Stimulated activated CD4-positive, alpha-beta T cell treated with anti-CD3 and anti-CD28 coated beads, Interleukin-1b, Interleukin-23, amount 100 ng/mL, for 1 hour (primary cell): ENCODE data around the gene HARBI1.
"Not testable (repeated sequence)": the region's sequence is repeated elsewhere in the genome, so short reads cannot be mapped to it uniquely, and the experiment has no call there.

ENCODE experiments used
- DNase-seq, 2 donors: peaks; one replicate each; pipeline ENCODE4 v3.0.0-alpha.2; 2020; ENCODE audit warnings: low read depth in 2 of 2

Gene HARBI1

DNA sequence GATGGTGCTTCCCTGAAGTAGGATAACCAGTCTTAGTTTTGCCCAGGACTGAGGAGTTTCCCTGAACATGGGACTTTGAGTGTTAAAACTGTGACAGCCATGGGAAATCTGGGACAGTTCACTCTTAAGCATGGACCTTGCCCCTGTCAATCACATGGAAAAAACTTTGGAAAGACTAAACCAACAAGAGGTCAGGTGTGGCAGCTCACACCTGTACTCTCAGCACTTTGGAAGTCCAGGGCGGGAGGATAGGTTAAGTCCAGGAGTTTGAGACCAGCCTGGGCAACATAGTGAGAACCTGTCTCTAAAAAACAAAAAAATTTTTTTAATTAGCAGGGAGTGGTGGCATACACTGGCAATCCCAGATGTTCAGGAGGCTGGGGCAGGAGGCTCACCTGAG is 19.9 kb downstream of the HARBI1 start:
- no peak for DNase-seq

GRCh38 chr11:46594785-46595184 is 22.2 kb downstream of the HARBI1 start:
- no peak for DNase-seq

- DNase-seq = no peak
These were observed 22.7 kb downstream of the HARBI1 start for GRCh38 chr11:46594374-46594700.

- peak; percentile 53 to 70 for DNase-seq
These were observed 23.3 kb downstream of the HARBI1 start, which contains the start of gene AMBRA1 for GRCh38 chr11:46593550-46594373. Gene AMBRA1 (minus strand): TSS chr11:46594023. CDS start chr11:46548380, 45,643 bp downstream.

- no peak for DNase-seq
These were observed 26.1 kb downstream of the HARBI1 start for GRCh38 chr11:46590740-46591605.

DNA sequence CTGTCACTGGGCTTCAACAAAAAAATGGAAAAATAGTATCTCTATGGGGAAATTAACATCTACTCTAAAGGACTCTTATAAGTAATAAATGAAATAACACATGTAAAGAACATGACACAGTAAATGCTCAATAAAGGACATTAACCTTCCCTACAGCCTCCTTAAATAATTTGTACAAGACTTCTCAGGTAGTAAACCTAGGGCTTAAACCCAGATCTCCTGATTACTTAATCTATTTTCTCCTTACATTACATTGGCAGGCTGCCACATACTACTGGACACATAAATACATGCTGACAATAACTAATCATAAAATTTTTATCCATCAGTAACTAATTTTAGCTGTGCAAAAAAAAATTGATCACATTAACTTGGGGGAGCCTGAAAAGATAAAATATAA is 28.1 kb downstream of the HARBI1 start:
- DNase-seq = no peak

GRCh38 chr11:46588131-46588530 is 28.9 kb downstream of the HARBI1 start:
- DNase-seq = no peak

GRCh38 chr11:46583513-46583912 is 33.5 kb downstream of the HARBI1 start:
- not testable (repeated sequence) for DNase-seq

GRCh38 chr11:46582588-46582987 is 34.4 kb downstream of the HARBI1 start:
- DNase-seq = no peak

DNA sequence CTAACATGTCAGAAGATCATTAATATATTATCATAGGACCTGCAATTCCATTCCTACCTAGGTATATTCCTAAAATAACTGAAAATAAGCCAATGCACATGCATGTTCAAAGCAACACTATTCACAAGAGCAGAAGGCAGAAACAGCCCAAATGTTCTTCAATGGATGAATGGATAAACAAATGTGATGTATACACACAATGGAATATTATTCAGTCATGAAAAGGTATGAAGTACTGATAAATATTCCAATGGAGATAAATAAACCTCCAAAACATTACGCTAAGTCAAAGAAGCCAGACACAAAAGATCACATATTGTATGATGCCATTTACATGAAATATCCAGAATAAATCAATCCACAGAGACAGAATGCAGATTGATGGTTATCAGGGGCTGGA is 40.0 kb downstream of the HARBI1 start:
- DNase-seq = no peak

GRCh38 chr11:46574656-46575055 is 42.4 kb downstream of the HARBI1 start:
- DNase-seq = no peak

DNA sequence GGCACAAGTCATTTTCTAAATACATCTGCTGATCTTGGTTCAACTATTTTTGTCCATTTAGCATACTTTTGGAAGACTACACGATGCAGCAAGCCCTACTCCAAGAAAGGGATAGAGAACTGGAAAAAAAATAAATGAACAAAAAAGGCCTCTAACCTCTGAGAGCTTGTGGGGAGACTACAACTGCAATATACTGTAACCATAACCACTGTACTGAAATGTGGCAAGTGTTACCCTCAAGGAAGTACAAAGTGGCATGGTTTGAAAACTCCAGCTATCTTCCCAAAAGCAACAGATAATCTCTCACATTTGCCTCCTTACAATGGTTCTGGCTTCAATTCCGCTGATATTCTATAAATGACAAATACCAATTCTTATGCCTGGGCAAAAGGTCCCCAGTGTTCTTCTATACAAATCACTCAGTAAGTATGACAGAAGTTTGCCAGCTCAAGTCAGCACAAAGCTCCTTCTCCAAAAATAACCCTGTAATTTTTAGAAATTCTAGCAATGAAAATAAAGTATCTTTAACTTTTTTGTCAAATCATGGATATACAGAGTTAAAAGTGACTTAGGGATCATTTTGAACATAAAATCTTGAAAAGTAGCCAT is 46.1 kb downstream of the HARBI1 start:
- no peak for DNase-seq

- no peak for DNase-seq
These were observed 51.7 kb downstream of the HARBI1 start for GRCh38 chr11:46565232-46565840.

DNA sequence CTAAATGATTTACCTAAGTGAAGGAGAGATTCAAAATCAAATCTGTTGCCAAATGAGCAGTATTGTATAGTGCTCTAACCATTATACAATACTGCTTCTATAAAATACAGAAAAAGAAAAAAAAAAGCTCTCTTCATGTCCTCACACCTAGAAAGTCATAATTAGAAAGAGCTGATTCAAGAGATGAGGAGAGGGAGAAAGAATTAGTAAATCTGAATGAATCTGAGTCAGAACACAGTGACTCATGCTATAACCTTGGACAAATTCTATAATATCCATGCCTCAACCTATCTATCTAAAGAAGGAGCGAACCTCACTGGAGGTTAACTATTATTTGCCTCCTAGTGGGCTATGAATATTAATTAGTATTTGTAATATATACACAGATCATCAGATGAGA is 52.6 kb downstream of the HARBI1 start:
- DNase-seq = no peak

DNA sequence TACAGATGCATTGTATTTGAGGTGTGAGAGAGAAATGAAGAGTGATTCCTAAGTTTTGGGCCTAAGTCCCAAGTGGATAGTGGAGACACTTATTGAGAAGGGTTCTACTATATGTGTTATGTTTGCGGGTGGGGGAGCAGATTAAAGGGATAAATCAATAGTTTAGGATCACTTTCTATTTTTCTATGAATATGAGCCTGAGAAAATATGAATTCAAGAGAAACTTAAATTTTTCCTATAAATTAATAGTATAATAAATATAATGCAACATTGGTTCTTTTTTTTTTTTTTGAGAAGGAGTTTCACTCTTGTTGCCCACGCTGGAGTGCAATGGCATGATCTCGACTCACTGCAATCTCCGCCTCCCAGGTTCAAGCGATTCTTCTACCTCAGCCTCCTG is 54.5 kb downstream of the HARBI1 start:
- no peak for DNase-seq

- DNase-seq = no peak
These were observed 56.6 kb downstream of the HARBI1 start for GRCh38 chr11:46560300-46560991.

DNA sequence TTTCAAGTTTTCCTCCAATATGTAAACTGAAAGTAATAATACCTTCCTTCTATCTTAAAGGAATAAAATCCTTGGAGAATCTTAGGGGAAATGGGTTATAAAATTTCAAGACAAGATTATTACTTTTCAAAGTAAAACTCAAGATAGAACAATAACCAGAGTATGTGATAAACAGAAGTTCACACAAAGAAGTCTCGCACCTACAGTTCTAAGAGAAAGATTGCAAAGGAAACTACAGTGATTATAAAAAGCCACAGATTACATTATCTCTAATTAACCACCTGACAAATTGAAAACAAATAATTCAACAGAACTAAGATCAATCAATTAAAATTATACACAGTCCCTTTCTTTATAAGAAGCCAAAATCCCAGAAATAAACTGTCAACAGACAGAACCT is 57.2 kb downstream of the HARBI1 start:
- DNase-seq = no peak

DNA sequence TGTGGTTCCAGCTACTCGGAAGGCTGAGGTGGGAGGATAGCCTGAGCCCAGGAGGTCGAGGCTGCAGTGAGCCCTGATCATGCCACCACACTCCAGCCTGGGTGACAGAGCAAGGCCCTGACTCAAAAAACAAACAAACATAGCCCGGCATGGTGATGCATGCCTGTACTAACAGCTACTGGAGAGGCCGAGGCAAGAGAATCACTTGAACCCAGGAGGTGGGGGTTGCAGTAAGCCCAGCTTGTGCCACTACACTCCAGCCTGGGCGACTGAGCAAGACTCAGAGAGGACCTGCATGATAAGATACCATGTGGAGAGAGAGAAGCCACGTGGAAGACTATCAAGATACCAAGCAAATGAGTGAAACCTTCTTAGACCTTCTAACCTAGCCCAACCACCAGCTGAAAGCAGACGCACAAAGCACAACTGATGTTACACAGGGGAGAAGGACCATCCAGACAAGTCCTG is 59.3 kb downstream of the HARBI1 start:
- DNase-seq = no peak

GRCh38 chr11:46555267-46556054 is 61.6 kb downstream of the HARBI1 start:
- no peak for DNase-seq
